ENCODE measurements around the gene ARHGEF1.

GRCh38 chr19:41901707-41902360 lies 18.9 kb downstream of the ARHGEF1 start:
- TF ChIP-seq, protein P1, sequence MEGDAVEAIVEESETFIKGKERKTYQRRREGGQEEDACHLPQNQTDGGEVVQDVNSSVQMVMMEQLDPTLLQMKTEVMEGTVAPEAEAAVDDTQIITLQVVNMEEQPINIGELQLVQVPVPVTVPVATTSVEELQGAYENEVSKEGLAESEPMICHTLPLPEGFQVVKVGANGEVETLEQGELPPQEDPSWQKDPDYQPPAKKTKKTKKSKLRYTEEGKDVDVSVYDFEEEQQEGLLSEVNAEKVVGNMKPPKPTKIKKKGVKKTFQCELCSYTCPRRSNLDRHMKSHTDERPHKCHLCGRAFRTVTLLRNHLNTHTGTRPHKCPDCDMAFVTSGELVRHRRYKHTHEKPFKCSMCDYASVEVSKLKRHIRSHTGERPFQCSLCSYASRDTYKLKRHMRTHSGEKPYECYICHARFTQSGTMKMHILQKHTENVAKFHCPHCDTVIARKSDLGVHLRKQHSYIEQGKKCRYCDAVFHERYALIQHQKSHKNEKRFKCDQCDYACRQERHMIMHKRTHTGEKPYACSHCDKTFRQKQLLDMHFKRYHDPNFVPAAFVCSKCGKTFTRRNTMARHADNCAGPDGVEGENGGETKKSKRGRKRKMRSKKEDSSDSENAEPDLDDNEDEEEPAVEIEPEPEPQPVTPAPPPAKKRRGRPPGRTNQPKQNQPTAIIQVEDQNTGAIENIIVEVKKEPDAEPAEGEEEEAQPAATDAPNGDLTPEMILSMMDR (IDR thresholded peaks at IDR 0.05): no peak
- TF ChIP-seq POLR2A (IDR thresholded peaks at IDR 0.05) (no peak), POLR2AphosphoS5 (IDR thresholded peaks at IDR 0.05) (no peak)

All from prostate gland (tissue), 2 donors.